Right forelimb (tissue), 1 donor: ENCODE measurements around the gene NOTUM.
"Not testable (repeated sequence)": the region's sequence is repeated elsewhere in the genome, so short reads cannot be mapped to it uniquely, and the experiment has no call there.

Experiments used
- DNase-seq: peaks from one replicate; pipeline ENCODE4 v3.0.0-alpha.2; 2018

NOTUM gene

GRCh38 chr17:81996232-81996756, 35.3 kb upstream of the NOTUM start:
- DNase-seq: no peak

GRCh38 chr17:81995463-81996231, 34.7 kb upstream of the NOTUM start:
- no peak for DNase-seq

- no peak for DNase-seq
Observed at GRCh38 chr17:81994593-81995462, 33.8 kb upstream of the NOTUM start.

GRCh38 chr17:81993729-81994592, 33.0 kb upstream of the NOTUM start:
- DNase-seq: no peak

GRCh38 chr17:81992306-81993102, 31.5 kb upstream of the NOTUM start:
- no peak for DNase-seq

- peak; percentile 87 for DNase-seq
Observed at GRCh38 chr17:81991684-81992305, 30.8 kb upstream of the NOTUM start.

GRCh38 chr17:81990836-81991683, 30.1 kb upstream of the NOTUM start:
- DNase-seq: no peak

GRCh38 chr17:81987161-81987770, 26.3 kb upstream of the NOTUM start:
- no peak for DNase-seq

GRCh38 chr17:81986606-81987005, 25.6 kb upstream of the NOTUM start:
- no peak for DNase-seq

- no peak for DNase-seq
Observed at GRCh38 chr17:81984773-81985410, 23.9 kb upstream of the NOTUM start.

- no peak for DNase-seq
Observed at GRCh38 chr17:81983639-81984373, 22.8 kb upstream of the NOTUM start.

- DNase-seq: no peak
Observed at GRCh38 chr17:81983011-81983638, 22.1 kb upstream of the NOTUM start.

- DNase-seq: not testable (repeated sequence)
Observed at GRCh38 chr17:81981511-81981910, 20.5 kb upstream of the NOTUM start.

- DNase-seq: no peak
Observed at GRCh38 chr17:81980707-81981343, 19.8 kb upstream of the NOTUM start.

GRCh38 chr17:81980122-81980521, 19.1 kb upstream of the NOTUM start:
- DNase-seq: no peak

- no peak for DNase-seq
Observed at GRCh38 chr17:81978524-81979298, 17.7 kb upstream of the NOTUM start.
